HG02970 (cell line): Measurements from ENCODE around the gene FASTKD3.

ENCODE experiments used
- ATAC-seq: cut with Tn5 transposase; IDR thresholded peaks from one replicate; pipeline ENCODE4 v1.9.1; 2021; ENCODE audit warnings: mild to moderate bottlenecking, moderate library complexity, moderate number of reproducible peaks; ENCODE audit not compliant: unreplicated experiment, low FRiP score

FASTKD3 gene

GRCh38 chr5:7850395-7851239 is 18.2 kb downstream of the FASTKD3 start, which contains the start of gene CFAP90:
TSS of gene CFAP90 (minus strand) at chr5:7851133. CDS start at chr5:7851021, 112 bp downstream.
- ATAC-seq: no peak

GRCh38 chr5:7849681-7850394 is 19.0 kb downstream of the FASTKD3 start:
- no peak for ATAC-seq

- ATAC-seq: no peak
Observed at GRCh38 chr5:7848296-7848695, 20.5 kb downstream of the FASTKD3 start.

- no peak for ATAC-seq
Observed at GRCh38 chr5:7846327-7846726, 22.5 kb downstream of the FASTKD3 start.

- no peak for ATAC-seq
Observed at GRCh38 chr5:7845557-7845956, 23.3 kb downstream of the FASTKD3 start.

- no peak for ATAC-seq
Observed at GRCh38 chr5:7844901-7845300, 23.9 kb downstream of the FASTKD3 start.

GRCh38 chr5:7842531-7842930 is 26.3 kb downstream of the FASTKD3 start:
- no peak for ATAC-seq

- no peak for ATAC-seq
Observed at GRCh38 chr5:7837403-7837802, 31.4 kb downstream of the FASTKD3 start.

GRCh38 chr5:7834982-7835381 is 33.8 kb downstream of the FASTKD3 start:
- ATAC-seq: no peak

GRCh38 chr5:7828269-7828668 is 40.6 kb downstream of the FASTKD3 start:
- ATAC-seq: no peak

- no peak for ATAC-seq
Observed at GRCh38 chr5:7827610-7828009, 41.2 kb downstream of the FASTKD3 start.

- no peak for ATAC-seq
Observed at GRCh38 chr5:7825630-7826029, 43.2 kb downstream of the FASTKD3 start.

- ATAC-seq: no peak
Observed at GRCh38 chr5:7824995-7825394, 43.8 kb downstream of the FASTKD3 start.

GRCh38 chr5:7823594-7823993 is 45.2 kb downstream of the FASTKD3 start:
- no peak for ATAC-seq

GRCh38 chr5:7822449-7822848 is 46.4 kb downstream of the FASTKD3 start:
- no peak for ATAC-seq

- peak; percentile 14 for ATAC-seq
Observed at GRCh38 chr5:7816535-7816901, 52.3 kb downstream of the FASTKD3 start.

GRCh38 chr5:7815892-7816534 is 52.8 kb downstream of the FASTKD3 start:
- ATAC-seq: peak; percentile 85

- ATAC-seq: no peak
Observed at GRCh38 chr5:7814816-7815215, 54.0 kb downstream of the FASTKD3 start.

GRCh38 chr5:7813576-7813975 is 55.3 kb downstream of the FASTKD3 start:
- no peak for ATAC-seq

GRCh38 chr5:7813007-7813406 is 55.8 kb downstream of the FASTKD3 start:
- no peak for ATAC-seq

GRCh38 chr5:7811715-7812114 is 57.1 kb downstream of the FASTKD3 start:
- no peak for ATAC-seq
